LNCaP clone FGC (cell line): ENCODE measurements around the gene FAM53A.

Experiments
- DNase-seq: peaks from one replicate; pipeline ENCODE4 v3.0.0-alpha.2; 2011; ENCODE audit warnings: low read depth
- H3K4me3 ChIP-seq: 2 replicates; pipeline ENCODE4 v1.5.1; 2011; ENCODE audit warnings: mild to moderate bottlenecking, low read depth, low read length, control low read depth
- TF ChIP-seq, protein P1 (sequence below): IDR thresholded peaks from 2 replicates; pipeline ENCODE4 v1.5.1; 2012; ENCODE audit warnings: mild to moderate bottlenecking; ENCODE audit not compliant: control insufficient read depth, insufficient read depth; ENCODE audit errors: extremely low read depth

Gene FAM53A

DNA sequence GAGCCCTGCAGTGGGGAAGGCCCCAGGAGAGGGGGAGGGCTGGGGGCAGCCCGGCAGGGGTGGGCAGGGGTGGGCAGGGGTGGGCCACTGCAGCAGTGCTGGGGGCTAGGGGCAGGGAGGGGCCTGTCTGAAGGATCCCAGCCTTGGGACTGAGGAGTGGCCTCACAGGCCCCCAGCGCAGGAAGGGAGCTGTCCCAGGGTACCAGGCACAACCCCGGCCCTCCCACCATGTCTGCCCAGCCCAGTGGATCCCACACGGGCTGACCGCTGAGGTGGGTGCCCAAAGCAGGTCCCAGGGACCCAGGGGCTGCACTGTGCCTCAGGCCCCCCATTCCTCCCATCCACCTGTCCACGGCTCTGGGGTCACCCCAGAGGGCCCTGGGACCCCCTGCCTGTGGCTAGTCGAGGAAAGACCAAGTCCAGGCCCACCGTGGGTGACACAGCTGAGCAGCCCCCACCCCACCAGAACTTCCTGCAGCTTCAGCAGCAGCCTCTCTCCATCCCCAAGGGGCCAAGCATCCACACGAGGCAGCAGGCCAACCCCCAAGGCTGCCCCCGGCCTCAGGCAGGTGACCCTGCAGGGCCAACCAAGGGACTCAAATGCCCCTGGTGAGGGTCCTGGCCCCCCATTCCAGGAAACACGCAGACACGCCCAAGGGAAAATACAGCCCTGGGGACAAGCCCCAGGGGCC, 46.4 kb downstream of the FAM53A start:
- TF ChIP-seq, protein P1, sequence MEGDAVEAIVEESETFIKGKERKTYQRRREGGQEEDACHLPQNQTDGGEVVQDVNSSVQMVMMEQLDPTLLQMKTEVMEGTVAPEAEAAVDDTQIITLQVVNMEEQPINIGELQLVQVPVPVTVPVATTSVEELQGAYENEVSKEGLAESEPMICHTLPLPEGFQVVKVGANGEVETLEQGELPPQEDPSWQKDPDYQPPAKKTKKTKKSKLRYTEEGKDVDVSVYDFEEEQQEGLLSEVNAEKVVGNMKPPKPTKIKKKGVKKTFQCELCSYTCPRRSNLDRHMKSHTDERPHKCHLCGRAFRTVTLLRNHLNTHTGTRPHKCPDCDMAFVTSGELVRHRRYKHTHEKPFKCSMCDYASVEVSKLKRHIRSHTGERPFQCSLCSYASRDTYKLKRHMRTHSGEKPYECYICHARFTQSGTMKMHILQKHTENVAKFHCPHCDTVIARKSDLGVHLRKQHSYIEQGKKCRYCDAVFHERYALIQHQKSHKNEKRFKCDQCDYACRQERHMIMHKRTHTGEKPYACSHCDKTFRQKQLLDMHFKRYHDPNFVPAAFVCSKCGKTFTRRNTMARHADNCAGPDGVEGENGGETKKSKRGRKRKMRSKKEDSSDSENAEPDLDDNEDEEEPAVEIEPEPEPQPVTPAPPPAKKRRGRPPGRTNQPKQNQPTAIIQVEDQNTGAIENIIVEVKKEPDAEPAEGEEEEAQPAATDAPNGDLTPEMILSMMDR: no peak
- H3K4me3 ChIP-seq: no peak overlapping the region
- DNase-seq: no peak

DNA sequence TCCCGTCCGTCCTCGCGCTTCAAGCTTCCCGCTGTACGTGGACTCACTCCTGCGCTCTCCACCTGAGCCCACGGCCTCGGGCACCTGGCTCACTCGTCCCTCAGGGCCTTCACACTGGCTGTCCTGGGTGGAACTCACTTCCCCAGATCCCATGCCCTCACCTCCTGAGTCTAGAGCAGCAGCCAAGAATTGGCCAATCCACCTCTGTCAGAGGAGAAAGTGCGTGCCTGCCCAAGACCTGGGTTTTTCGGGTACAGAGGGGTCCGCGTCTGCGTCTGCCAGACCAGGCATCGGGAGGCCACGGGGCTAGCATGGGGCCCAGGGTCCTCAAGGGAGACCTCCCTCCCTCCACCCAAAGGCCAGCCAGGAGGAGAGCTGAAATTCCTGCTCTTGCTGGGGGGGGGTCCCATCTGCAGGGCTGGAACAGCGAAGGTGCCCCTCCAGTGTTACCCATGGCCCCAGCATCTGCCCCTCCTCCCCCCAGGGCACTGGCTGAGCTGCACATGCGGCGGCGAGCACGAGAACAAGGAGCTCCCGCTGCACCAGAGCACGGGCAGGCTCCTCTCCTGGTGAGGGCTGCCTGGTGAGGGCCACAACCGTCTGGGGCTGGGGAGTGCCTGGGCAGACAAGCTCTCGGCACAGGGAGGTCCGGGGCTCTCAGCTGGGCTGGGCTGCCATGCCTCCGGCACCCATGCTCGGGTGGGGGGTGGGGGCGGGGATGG, 47.5 kb downstream of the FAM53A start:
- TF ChIP-seq, protein P1: no peak
- no peak for DNase-seq
- H3K4me3 ChIP-seq: no peak overlapping the region

GRCh38 chr4:1635464-1635863, 48.6 kb downstream of the FAM53A start:
- TF ChIP-seq, protein P1: no peak
- no peak for DNase-seq
- H3K4me3 ChIP-seq: no peak overlapping the region

DNA sequence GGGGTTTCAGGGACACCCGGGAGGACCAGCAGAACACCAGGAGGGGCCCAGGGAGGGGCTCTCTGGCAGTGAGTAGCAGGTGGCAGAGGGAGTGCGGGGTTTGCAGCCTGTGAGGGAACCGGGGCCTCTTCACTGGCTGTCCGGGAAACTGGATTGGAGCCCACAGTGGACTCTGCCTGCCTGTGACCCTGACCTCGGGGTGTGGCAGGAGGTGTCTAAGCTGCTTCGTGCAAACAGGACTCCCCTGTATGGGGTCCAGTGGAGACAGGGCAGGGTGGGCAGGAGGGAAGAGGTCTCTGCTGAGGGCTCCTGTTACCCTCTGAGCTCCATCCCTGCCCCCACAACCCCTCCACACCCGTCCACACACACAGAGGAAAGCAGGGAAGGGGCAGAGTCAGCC, 50.1 kb downstream of the FAM53A start:
- no peak for DNase-seq
- TF ChIP-seq, protein P1: no peak
- H3K4me3 ChIP-seq: no peak overlapping the region

GRCh38 chr4:1632109-1633104, 51.7 kb downstream of the FAM53A start:
- no peak overlapping the region for H3K4me3 ChIP-seq
- TF ChIP-seq, protein P1: no peak
- DNase-seq: no peak

DNA sequence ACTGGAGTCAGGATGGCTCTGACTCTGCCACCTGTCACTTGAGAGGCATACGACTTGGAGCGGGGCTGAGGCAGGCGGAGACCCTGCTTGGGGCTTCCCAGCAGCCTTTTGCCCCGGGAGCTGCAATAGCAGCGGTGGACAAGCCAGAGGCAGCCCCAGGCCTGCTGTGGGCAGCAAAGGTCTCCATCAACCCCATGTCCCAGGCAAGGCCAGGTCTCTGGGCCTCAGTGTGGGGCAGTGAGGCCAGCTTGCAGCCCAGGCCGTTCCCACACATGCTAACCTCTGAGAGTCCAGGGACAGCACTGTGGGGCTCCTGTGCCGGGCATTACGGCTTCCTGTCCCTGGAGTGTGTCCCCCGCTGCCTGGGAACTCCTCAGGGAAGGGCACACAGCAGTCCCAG, 53.0 kb downstream of the FAM53A start:
- no peak for DNase-seq
- TF ChIP-seq, protein P1: no peak
- H3K4me3 ChIP-seq: no peak overlapping the region
